Measurements from ENCODE around the gene TRIM58.

TRIM58 gene

DNA sequence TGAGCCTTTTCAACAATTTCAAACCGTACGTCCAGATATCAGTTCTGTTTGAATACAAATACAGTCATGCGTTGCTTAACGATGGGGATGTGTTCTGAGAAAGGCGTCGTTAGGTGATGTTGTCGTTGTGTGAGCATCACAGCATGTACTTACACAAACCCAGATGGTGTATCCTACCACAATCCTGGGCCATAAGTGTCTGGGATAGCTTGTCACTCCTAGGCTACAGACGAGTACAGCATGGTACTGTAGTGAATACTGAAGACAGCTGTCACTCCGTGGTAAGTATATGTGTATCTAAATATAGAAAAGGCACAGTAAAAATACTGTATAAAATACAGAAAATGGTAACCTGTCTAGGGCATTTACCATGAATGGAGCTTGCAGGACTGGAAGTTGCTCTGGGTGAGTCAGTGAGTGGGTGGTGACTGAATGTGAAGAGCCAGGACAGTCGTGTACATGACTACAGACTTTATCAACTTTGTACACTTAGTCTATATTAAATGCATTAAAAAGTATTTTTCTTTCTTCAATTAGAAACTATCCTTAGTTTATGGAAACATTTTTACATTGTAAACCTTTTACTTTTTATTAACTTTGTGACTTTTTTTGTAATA lies 27.9 kb downstream of the TRIM58 start:
- H3K27ac ChIP-seq: no peak overlapping the region

DNA sequence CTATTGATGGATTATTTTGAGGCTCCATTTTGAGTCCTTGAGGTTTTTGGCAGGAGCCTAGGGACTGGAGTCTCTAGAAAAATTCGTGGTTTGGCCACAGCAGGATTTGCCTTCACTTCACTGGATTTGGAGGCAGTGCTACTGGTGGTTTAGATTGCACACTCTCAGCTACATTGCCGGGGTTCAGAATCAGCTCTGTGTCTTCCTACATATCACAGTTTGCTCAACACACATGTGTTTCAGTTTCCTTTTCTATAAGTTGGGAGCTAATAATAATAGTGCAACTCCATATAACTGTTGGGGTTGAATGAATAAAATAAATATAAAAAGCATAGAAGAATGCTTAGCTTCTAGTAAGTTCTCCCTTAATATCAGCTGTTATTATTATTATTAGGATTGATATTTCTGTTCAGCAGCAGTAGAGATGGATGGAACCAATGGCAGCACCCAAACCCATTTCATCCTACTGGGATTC lies 38.2 kb downstream of the TRIM58 start, which contains the start of gene OR2W3:
TSS of gene OR2W3 (plus strand) at position 425 of the 475 bp plus-strand sequence. CDS start at position 425, 0 bp downstream.
- TF ChIP-seq, protein P1, sequence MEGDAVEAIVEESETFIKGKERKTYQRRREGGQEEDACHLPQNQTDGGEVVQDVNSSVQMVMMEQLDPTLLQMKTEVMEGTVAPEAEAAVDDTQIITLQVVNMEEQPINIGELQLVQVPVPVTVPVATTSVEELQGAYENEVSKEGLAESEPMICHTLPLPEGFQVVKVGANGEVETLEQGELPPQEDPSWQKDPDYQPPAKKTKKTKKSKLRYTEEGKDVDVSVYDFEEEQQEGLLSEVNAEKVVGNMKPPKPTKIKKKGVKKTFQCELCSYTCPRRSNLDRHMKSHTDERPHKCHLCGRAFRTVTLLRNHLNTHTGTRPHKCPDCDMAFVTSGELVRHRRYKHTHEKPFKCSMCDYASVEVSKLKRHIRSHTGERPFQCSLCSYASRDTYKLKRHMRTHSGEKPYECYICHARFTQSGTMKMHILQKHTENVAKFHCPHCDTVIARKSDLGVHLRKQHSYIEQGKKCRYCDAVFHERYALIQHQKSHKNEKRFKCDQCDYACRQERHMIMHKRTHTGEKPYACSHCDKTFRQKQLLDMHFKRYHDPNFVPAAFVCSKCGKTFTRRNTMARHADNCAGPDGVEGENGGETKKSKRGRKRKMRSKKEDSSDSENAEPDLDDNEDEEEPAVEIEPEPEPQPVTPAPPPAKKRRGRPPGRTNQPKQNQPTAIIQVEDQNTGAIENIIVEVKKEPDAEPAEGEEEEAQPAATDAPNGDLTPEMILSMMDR (conservative IDR thresholded peaks at IDR 0.05): no peak
- no peak within 1 kb of the TSS for H3K27ac ChIP-seq

More for the DNA sequence above, 27.9 kb downstream of the TRIM58 start:
- TF ChIP-seq, protein P1 (conservative IDR thresholded peaks at IDR 0.05): no peak

DNA sequence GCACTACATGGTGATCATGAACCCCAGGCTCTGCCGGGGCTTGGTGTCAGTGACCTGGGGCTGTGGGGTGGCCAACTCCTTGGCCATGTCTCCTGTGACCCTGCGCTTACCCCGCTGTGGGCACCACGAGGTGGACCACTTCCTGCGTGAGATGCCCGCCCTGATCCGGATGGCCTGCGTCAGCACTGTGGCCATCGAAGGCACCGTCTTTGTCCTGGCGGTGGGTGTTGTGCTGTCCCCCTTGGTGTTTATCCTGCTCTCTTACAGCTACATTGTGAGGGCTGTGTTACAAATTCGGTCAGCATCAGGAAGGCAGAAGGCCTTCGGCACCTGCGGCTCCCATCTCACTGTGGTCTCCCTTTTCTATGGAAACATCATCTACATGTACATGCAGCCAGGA lies 39.0 kb downstream of the TRIM58 start:
- TF ChIP-seq, protein P1 (conservative IDR thresholded peaks at IDR 0.05): no peak
- no peak overlapping the region for H3K27ac ChIP-seq

DNA sequence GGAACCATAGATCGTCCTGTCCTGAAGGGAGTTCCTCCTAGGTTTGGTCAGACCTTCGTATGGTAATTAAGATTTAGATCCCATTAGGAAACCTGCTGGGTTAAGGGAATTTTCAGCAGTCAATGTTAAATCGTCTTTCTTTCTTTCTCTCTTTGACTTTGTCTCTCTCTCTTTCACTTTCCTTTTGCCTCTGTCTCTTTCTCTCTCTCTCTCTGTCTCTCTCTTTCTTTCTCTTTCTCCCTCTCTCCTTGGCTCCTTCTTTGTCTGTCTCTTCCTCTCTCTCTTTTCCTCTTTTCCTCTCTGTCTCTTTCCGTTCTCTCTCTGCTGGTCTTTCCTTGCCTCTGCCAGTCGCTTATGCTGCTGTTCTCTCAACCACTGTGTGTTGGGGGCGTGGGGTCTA lies 47.1 kb downstream of the TRIM58 start:
- H3K27ac ChIP-seq: no peak overlapping the region
- TF ChIP-seq, protein P1 (conservative IDR thresholded peaks at IDR 0.05): no peak

DNA sequence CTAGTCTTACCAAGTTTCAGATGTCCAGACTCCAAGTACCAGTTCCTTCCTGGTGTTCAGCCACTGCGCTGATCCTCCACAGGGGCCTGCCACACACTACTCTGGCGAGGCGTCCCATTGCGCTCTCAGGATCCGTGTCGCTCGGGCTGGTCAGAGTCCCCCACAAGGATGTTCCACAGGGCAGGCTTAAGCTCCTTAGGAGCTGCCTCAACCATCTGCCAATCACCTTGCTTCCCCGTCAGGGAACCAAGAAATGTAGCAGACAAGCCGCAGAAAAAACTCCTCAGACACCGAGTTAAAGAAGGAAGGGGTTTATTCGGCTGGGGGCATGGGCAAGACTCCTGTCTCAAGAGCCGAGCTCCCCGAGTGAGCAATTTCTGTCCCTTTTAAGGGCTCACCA lies 48.2 kb downstream of the TRIM58 start:
- TF ChIP-seq, protein P1 (conservative IDR thresholded peaks at IDR 0.05): no peak
- H3K27ac ChIP-seq: no peak overlapping the region

DNA sequence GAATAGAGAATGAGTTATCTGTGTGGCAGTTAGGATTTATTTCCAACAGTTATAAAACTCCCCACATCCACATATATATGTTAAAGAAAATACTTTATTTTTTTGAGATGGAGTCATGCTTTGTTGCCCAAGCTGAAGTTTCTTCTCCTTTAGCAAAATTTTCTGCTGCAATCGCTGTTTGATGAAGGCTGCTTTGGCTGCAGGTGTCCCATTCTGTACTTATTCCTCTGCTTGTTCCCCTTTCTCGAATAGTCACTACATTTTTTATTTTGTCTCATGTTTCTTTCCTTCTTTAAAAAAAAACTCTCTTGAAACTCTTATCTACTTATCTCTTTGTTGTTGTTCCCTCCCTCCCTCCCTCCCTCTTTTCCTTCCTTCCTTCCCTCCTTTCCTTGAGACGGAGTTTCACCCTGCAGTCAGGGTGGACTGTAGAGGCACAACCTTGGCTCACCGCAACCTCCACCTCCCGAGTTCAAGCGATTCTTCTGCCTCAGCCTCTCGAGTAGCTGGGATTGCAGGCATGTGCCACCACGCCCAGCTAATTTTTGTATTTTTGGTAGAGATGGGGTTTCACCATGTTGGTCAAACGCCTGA lies 49.0 kb downstream of the TRIM58 start:
- no peak overlapping the region for H3K27ac ChIP-seq
- TF ChIP-seq, protein P1 (conservative IDR thresholded peaks at IDR 0.05): no peak

DNA sequence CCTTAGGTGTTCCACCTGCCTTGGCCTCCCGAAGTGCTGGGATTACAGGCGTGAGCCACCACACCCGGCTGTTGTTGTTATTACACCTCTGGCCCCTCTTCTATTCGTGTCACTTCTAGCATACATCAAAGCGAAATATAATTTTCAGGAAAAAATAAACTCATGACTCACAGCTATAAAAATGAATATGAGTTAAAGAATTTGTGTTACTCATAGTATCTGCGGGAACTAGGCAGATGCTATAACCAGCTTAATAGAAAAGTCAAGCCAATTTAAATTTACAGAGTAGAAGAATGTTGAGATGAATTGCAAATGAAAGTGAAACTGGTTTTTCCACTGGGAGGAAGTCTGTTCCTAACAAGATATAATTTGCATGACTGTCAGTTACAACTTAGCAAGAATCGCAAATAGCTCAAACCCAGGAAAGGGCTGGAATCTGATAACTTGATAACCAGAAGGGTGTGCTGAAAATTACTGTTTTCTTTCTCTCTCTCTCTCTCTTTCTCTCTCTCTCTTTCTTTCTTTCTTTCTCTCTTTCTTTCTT lies 49.6 kb downstream of the TRIM58 start:
- H3K27ac ChIP-seq: no peak overlapping the region
- TF ChIP-seq, protein P1 (conservative IDR thresholded peaks at IDR 0.05): no peak

Measured in VCaP (cell line).